AG09319 (cell line): ENCODE results near the gene WNT9A.
A peak's percentile ranks its signal among the peaks of the same experiment; 100 is the strongest.

ENCODE experiments used
- DNase-seq: peaks from one replicate; pipeline ENCODE4 v3.0.0-alpha.2; 2010; ENCODE audit warnings: low read depth; ENCODE audit errors: extremely low read depth
- TF ChIP-seq, protein P1 (sequence below): IDR thresholded peaks from 2 replicates; pipeline ENCODE4 v1.5.1; 2011; ENCODE audit warnings: low read depth, mild to moderate bottlenecking, inconsistent platforms, low read length, moderate library complexity

WNT9A gene

DNA sequence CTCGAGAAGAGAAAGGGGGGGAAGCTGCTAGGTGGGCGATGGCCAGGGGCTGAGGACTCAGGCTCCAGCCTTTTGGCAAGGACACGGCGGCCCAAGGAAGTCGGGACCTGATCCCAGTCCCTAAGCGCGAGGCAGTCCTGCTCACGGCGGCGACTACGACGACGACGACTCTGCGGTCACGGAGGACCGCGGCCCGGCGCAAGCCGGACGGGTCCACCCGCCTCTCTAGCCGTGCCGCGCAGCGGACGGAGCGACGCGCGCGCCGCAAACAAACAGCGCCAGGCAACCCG is 401 bp downstream of the WNT9A start:
- no peak for DNase-seq
- TF ChIP-seq, protein P1, sequence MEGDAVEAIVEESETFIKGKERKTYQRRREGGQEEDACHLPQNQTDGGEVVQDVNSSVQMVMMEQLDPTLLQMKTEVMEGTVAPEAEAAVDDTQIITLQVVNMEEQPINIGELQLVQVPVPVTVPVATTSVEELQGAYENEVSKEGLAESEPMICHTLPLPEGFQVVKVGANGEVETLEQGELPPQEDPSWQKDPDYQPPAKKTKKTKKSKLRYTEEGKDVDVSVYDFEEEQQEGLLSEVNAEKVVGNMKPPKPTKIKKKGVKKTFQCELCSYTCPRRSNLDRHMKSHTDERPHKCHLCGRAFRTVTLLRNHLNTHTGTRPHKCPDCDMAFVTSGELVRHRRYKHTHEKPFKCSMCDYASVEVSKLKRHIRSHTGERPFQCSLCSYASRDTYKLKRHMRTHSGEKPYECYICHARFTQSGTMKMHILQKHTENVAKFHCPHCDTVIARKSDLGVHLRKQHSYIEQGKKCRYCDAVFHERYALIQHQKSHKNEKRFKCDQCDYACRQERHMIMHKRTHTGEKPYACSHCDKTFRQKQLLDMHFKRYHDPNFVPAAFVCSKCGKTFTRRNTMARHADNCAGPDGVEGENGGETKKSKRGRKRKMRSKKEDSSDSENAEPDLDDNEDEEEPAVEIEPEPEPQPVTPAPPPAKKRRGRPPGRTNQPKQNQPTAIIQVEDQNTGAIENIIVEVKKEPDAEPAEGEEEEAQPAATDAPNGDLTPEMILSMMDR = no peak

DNA sequence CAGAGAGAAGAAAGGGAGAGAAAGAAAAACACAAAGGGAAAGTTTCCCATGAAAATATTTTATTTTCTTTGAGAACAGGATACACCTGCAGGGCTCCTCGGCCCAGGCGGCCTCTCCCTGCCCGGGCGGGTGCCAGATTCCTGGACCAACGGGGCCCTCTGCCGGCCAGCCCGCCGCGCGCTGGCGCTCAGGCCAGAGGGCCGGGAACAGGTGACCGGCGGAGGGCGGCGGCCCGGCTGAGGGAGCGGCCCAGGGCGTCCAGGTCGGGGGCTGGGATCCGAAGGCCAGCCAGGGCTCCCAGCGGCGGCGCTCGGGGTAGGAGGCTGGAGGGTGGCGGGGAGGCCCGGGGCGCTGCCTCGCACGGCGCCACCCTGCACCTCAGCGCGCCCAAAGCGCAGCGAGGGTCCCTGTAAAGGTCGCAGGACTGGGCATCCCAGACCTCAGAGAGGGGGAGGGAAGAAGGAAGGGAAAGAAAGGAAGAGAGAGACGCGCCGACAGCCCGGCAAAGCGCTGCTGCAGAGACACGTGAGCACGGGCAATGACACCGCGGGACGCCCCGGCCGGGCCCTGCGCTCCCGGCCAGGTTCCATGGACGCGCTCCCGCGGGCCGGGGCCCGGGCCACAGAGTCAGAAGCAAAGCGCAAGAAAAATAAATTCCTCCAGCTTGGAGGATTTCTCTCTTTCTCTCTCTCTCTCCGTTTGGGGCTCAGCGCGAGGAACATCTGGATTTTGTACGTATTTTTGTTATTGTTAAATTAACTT is 927 bp downstream of the WNT9A start:
- DNase-seq = no peak
- TF ChIP-seq, protein P1 = peak; percentile 56

DNA sequence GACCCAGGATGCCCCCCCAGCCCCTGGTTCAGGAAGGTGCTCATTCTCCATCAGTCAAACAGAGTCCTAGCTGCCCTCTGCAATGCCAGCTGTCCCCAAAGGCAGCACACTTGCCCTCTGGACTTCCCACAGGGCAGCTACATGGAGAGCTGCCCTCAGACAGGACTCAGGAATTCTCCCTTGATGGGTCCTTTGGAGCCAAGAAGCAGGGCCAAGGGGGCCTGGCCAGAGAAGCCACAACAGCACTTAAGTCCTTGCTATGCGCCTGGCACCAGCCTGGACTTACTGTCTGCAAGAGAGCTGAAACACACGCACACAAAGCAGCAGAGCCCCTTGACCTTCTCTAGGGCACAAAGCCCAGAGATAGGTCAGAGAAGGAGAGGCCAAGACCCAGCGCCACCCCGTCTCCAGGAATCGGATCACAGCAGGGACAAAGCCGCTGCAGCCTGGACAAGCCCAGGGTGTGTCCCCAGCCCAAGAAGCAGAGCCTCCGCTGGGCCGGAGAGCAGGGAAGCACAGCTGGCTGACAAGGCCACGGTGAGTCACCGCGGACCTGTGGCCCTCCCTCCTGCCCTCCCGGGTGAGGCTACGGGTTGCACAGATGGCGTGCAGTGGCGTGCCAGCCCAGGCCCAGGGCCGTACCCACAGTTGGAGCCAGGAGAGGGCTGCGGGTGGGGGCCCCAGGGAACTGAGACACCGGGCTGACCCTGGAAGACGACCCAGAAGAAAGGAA is 1.7 kb downstream of the WNT9A start:
- peak; percentile 47 for DNase-seq

DNA sequence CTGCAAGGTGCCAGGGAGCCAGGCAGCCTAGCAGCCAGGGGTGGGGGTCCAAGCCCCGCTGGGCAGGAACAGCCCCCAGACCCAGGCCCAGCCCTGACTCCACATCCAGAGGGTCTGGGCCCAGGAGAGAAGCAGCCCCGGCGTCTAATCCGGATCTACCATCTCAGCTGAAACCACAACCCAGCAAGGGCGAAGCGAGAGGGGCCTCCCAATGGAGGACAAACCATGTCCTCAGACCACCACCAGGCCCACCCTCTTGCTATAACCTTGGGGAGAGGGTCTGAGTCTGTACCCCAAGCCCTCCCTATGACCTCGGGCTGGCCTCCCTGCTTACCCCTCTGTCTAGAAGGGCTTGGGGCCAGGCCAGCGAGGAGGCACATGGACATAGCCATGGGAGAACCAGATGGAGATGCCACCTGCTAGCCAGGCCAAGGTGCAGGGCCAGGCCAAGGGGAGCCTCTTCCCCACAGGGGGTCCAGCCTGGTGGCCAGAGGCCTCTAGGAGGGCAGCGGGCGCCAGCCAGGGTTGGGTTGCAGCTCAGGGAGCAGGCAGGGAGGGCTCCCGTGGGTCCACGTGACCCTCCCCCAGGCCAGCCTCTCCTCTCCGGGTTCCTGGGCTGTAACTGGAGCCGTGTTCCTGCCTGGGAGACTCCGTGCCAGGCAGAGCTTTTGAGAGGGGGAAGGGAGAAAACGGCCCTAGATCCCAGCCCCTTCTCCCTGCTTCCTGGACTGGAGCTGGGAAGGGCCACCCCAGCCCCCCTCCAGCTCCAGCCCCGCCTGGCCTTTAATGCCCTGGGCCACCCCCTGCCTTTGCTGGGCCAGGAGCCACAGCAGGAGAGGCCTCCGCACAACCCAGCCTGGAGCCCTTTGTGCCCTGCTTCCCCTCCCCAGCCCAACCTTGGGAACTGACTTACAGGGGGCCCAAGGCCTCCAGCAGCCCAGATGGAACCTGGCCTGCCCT is 2.5 kb downstream of the WNT9A start:
- DNase-seq = no peak
- TF ChIP-seq, protein P1 = no peak

More for the DNA sequence above, 1.7 kb downstream of the WNT9A start:
- TF ChIP-seq, protein P1 = no peak

- TF ChIP-seq, protein P1 = no peak
- no peak for DNase-seq
Measured at GRCh38 chr1:227944090-227944930, 3.4 kb downstream of the WNT9A start.

DNA sequence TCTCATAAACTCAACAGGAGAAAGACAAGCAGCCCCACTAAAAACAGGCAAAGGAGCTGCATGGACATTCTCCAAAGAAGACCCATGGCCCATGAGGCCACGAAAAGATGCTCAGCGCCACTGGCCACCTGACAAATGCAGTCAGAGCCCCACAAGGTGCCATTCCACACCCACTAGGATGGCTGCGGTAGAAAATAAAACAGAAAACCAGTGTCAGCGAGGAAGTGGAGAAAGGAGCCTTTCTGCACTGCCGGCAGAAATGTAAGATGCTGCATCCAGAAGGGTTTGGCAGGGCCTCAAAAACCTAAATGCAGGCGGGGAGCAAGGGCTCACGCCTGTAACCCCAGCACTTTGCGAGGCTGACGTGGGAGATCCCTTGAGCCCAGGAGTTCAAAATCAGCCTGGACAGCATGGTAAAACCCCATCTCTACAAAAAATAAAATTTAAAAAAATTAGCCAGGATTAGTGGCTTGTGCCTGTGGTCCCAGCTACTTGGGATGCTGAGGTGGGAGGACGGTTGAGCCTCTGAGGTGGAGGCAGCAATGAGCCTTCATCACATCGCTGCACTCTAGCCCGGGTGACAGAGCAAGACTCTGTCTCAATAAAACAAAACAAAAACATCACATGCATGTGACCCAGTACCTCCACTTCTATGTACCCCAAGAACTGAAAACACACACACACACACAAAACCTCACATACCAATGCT is 4.2 kb downstream of the WNT9A start:
- DNase-seq = no peak
- TF ChIP-seq, protein P1 = no peak
